ENCODE measurements around the gene ARHGAP40. TPM values are rescaled to one million over a fixed set of nuclear protein-coding genes. Genes with fewer than 3 reads are reported as not detected.

ARHGAP40 gene
- total and polyA plus RNA-seq, 2 experiments from 2014 or later: 0.21 TPM; not detected in 1

DNA sequence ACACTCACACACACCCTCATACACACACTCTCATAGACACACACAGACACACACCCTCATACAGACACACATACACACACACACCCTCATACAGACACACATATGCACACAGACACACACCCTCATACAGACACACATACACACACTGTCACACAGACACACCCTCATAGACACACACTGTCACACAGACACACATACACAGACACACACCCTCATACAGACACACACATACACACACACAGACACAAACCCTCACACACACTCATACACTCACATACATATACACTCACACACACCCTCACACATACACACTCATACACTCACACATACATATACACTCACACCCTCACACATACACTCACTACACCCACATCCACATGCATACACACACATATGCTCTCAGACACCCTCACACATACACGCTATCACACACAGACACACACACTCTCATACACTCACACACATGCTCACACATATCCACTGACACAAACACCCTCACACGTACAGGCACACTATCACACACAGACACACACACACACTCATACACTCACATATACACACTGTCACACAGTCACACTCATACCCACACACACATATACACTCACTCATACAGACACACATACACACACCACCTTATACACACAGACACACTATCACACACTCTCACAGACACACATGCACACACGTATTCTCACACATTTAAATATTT lies 11.5 kb upstream of the ARHGAP40 start (continued):
- TF ChIP-seq, protein P1, sequence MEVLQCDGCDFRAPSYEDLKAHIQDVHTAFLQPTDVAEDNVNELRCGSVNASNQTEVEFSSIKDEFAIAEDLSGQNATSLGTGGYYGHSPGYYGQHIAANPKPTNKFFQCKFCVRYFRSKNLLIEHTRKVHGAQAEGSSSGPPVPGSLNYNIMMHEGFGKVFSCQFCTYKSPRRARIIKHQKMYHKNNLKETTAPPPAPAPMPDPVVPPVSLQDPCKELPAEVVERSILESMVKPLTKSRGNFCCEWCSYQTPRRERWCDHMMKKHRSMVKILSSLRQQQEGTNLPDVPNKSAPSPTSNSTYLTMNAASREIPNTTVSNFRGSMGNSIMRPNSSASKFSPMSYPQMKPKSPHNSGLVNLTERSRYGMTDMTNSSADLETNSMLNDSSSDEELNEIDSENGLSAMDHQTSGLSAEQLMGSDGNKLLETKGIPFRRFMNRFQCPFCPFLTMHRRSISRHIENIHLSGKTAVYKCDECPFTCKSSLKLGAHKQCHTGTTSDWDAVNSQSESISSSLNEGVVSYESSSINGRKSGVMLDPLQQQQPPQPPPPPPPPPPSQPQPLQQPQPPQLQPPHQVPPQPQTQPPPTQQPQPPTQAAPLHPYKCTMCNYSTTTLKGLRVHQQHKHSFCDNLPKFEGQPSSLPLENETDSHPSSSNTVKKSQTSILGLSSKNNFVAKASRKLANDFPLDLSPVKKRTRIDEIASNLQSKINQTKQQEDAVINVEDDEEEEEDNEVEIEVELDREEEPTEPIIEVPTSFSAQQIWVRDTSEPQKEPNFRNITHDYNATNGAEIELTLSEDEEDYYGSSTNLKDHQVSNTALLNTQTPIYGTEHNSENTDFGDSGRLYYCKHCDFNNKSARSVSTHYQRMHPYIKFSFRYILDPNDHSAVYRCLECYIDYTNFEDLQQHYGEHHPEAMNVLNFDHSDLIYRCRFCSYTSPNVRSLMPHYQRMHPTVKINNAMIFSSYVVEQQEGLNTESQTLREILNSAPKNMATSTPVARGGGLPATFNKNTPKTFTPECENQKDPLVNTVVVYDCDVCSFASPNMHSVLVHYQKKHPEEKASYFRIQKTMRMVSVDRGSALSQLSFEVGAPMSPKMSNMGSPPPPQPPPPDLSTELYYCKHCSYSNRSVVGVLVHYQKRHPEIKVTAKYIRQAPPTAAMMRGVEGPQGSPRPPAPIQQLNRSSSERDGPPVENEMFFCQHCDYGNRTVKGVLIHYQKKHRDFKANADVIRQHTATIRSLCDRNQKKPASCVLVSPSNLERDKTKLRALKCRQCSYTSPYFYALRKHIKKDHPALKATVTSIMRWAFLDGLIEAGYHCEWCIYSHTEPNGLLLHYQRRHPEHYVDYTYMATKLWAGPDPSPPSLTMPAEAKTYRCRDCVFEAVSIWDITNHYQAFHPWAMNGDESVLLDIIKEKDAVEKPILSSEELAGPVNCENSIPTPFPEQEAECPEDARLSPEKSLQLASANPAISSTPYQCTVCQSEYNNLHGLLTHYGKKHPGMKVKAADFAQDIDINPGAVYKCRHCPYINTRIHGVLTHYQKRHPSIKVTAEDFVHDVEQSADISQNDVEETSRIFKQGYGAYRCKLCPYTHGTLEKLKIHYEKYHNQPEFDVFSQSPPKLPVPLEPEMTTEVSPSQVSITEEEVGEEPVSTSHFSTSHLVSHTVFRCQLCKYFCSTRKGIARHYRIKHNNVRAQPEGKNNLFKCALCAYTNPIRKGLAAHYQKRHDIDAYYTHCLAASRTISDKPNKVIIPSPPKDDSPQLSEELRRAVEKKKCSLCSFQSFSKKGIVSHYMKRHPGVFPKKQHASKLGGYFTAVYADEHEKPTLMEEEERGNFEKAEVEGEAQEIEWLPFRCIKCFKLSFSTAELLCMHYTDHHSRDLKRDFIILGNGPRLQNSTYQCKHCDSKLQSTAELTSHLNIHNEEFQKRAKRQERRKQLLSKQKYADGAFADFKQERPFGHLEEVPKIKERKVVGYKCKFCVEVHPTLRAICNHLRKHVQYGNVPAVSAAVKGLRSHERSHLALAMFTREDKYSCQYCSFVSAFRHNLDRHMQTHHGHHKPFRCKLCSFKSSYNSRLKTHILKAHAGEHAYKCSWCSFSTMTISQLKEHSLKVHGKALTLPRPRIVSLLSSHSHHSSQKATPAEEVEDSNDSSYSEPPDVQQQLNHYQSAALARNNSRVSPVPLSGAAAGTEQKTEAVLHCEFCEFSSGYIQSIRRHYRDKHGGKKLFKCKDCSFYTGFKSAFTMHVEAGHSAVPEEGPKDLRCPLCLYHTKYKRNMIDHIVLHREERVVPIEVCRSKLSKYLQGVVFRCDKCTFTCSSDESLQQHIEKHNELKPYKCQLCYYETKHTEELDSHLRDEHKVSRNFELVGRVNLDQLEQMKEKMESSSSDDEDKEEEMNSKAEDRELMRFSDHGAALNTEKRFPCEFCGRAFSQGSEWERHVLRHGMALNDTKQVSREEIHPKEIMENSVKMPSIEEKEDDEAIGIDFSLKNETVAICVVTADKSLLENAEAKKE (CRISPR knock-in tag; IDR thresholded peaks at IDR 0.05): no peak
- TF ChIP-seq ZNF114 (CRISPR knock-in tag; IDR thresholded peaks at IDR 0.05) (no peak), EZH2 (IDR thresholded peaks at IDR 0.05; ENCODE audit: low read depth, unreplicated experiment) (no peak), STAT1 (IDR thresholded peaks at IDR 0.05; ENCODE audit: unreplicated experiment) (no peak), NANOG (IDR thresholded peaks at IDR 0.05; ENCODE audit: borderline replicate concordance) (no peak)
- TF ChIP-seq, protein P2, sequence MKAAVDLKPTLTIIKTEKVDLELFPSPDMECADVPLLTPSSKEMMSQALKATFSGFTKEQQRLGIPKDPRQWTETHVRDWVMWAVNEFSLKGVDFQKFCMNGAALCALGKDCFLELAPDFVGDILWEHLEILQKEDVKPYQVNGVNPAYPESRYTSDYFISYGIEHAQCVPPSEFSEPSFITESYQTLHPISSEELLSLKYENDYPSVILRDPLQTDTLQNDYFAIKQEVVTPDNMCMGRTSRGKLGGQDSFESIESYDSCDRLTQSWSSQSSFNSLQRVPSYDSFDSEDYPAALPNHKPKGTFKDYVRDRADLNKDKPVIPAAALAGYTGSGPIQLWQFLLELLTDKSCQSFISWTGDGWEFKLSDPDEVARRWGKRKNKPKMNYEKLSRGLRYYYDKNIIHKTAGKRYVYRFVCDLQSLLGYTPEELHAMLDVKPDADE (IDR thresholded peaks at IDR 0.05): no peak
- TF ChIP-seq, protein P3, sequence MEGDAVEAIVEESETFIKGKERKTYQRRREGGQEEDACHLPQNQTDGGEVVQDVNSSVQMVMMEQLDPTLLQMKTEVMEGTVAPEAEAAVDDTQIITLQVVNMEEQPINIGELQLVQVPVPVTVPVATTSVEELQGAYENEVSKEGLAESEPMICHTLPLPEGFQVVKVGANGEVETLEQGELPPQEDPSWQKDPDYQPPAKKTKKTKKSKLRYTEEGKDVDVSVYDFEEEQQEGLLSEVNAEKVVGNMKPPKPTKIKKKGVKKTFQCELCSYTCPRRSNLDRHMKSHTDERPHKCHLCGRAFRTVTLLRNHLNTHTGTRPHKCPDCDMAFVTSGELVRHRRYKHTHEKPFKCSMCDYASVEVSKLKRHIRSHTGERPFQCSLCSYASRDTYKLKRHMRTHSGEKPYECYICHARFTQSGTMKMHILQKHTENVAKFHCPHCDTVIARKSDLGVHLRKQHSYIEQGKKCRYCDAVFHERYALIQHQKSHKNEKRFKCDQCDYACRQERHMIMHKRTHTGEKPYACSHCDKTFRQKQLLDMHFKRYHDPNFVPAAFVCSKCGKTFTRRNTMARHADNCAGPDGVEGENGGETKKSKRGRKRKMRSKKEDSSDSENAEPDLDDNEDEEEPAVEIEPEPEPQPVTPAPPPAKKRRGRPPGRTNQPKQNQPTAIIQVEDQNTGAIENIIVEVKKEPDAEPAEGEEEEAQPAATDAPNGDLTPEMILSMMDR (conservative IDR thresholded peaks at IDR 0.05; ENCODE audit: low read depth in 2 of 2): no peak
